GM10248 (cell line): Measurements from ENCODE around the gene ADH7.

Source experiments
- CTCF ChIA-PET: fragments of 300-600 bp; sonication (Branson Sonifier 250); formaldehyde crosslinking; extraction: SDS; loops from one replicate; lab custom pipeline; 2021; ENCODE audit warnings: antibody characterized with exemption; lab: Yijun Ruan, JAX
- POLR2A ChIA-PET: fragments of 350-650 bp; sonication (Branson Sonifier 250); formaldehyde crosslinking; extraction: SDS; loops from one replicate; lab custom pipeline; 2020; ENCODE audit warnings: antibody characterized with exemption; lab: Yijun Ruan, JAX
- DNase-seq: peaks from one replicate; pipeline ENCODE4 v3.0.0; 2012; ENCODE audit errors: extremely low spot score
- TF ChIP-seq, protein P1 (sequence below): IDR thresholded peaks from 2 replicates; pipeline ENCODE4 v1.5.1; 2012; ENCODE audit warnings: mild to moderate bottlenecking, low read depth; ENCODE audit errors: extremely low read depth, missing control alignments, control extremely low read depth

ADH7 gene

DNA sequence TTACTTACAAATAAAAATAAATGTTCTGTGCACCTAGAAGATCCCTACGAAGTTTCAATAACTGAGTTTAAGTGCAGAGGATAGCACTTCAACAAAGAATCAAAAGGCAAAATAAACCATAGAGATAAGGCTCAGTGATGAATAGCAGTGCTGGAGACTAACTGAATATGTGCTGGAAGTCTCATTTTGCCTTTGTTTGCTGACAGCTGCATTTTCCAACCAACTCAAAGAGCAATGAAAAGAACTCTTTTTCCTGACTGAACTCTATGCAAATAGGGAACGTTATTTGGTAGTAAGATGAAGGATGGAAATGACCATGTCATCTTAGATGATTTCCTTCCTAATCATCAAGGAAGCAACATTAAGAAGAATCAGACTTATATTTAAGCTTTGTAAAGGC, 32.7 kb upstream of the ADH7 start:
- TF ChIP-seq, protein P1, sequence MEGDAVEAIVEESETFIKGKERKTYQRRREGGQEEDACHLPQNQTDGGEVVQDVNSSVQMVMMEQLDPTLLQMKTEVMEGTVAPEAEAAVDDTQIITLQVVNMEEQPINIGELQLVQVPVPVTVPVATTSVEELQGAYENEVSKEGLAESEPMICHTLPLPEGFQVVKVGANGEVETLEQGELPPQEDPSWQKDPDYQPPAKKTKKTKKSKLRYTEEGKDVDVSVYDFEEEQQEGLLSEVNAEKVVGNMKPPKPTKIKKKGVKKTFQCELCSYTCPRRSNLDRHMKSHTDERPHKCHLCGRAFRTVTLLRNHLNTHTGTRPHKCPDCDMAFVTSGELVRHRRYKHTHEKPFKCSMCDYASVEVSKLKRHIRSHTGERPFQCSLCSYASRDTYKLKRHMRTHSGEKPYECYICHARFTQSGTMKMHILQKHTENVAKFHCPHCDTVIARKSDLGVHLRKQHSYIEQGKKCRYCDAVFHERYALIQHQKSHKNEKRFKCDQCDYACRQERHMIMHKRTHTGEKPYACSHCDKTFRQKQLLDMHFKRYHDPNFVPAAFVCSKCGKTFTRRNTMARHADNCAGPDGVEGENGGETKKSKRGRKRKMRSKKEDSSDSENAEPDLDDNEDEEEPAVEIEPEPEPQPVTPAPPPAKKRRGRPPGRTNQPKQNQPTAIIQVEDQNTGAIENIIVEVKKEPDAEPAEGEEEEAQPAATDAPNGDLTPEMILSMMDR = no peak
- DNase-seq = no peak
- ChIA-PET POLR2A (no interaction called here), CTCF (no interaction called here)

DNA sequence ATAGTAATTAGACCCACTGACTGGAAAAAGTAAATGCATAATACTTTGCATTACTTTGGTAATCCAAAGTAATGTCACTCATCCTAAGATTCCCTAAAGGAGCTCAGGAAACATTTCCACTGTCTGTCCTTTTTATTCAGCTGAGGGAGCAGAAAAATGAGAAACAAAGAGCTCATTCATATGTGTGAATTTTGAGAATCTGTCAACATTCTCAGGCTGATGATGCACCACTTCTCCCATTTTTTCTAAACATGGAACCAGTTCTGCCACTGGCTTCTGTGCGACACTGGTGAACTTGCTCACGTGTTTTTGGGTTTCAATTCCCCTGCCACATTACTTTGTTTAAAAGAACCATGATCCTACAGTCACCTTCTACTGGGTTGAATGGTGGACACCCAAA, 28.4 kb upstream of the ADH7 start:
- ChIA-PET POLR2A (no interaction called here), CTCF (interaction anchor here (0.6 to 2.1 kb wide), 21 partner anchors 8 to 469 kb away, joined by 3 to 8 read pairs (median 5); partner anchors contain the start of genes C4orf17 and METAP1)
- no peak for DNase-seq
- TF ChIP-seq, protein P1 = no peak

DNA sequence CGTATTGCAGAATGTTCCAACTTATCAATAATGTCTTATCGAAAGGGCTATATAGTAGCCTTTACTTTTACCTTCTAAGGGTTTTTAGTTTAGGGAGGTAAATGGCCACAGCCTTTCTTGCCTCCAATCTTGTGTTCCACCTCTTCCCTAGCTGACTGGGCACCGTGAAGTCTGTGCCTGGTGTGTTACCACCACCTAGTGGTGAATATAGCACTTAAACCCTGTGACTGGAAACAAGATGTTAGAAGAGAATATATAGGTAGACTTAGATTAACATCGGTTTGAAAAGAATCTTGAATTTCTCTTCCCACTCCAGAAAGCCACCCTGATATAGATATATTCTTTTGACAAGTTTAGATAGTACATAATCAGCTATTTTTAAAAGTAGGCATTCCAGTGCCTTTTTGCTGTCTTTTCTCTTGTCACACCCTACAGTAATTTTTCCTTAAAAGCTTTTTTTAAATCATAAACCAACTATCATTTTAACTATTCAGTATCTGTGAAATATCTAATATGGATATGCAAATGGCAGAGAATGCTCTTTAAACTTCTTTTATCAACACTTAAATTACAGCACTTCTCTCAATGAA, 27.8 kb upstream of the ADH7 start:
- POLR2A ChIA-PET = no interaction called here
- DNase-seq = peak; percentile 60
- TF ChIP-seq, protein P1 = peak; percentile 69
- CTCF ChIA-PET = interaction anchor here (0.6 to 2.1 kb wide), 23 partner anchors 8 to 468 kb away, joined by 3 to 8 read pairs (median 5); partner anchors contain the start of genes C4orf17 and METAP1

DNA sequence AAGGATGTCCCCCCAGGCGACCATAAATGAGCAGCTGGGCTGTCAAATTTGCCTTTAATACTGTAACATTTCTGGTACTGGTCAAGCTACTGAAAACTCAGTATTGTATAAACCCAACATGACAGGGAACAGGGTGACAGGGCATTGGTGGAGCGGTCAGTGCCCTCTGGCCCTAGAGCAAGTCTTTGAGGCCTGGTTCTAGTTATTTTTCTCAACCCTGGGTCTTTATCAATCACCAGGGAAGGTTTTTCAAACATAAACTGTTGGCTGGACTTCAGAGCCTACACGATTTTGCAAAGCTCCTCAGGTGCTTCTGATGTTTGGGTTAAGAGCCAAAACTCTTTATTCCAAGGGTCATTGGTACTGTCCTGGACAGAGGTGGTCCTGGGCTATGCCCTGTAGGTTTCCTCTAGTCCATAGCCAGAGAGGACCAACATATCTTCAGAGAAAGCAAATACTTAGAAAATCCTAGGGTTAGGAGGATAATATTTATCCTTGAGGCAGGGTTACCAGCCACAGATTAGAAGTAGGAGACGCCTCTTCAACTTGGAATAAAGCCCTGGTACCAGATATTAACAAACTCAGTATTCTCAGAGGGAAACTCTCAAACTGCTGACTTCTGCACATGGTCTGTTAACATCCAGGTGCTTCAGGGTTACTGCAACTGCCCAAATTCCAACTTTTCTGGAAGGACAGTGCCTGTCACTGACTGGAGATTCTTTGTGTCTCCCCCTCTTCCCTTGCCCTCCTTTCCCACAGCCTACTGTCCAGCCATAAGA, 26.7 kb upstream of the ADH7 start:
- ChIA-PET CTCF (interaction anchor here (0.9 to 2.1 kb wide), 8 partner anchors 7 to 467 kb away, joined by 4 to 7 read pairs (median 4); partner anchors contain the start of gene METAP1), POLR2A (no interaction called here)
- no peak for DNase-seq
- TF ChIP-seq, protein P1 = no peak

DNA sequence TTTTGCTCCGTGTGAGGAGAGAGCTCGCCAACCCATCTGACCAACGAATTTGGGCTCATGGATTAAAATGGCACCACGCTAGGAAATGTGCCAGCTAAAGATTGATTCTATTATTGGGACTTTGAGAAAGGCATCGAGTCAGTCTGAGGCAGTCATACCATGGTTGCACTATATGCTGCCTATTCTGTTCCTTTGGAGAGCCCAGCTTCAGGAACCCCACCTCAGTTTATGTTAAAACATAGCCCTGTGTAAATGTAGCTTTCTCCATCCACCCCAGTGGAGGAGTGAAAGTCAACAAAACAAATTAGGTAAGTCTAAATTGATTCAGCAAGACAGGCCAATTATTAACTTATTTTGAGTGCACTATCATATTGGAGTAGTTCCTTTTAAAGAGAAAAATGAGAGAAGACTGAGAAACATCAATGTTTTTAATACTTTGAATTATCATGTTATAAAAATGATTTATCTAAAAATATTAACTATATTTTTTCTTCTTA, 24.5 kb upstream of the ADH7 start:
- ChIA-PET CTCF (interaction anchor here (0.7 to 0.9 kb wide), 2 partner anchors 21 to 464 kb away, joined by 3 read pairs; partner anchors contain the start of gene METAP1), POLR2A (no interaction called here)
- TF ChIP-seq, protein P1 = no peak
- DNase-seq = no peak

DNA sequence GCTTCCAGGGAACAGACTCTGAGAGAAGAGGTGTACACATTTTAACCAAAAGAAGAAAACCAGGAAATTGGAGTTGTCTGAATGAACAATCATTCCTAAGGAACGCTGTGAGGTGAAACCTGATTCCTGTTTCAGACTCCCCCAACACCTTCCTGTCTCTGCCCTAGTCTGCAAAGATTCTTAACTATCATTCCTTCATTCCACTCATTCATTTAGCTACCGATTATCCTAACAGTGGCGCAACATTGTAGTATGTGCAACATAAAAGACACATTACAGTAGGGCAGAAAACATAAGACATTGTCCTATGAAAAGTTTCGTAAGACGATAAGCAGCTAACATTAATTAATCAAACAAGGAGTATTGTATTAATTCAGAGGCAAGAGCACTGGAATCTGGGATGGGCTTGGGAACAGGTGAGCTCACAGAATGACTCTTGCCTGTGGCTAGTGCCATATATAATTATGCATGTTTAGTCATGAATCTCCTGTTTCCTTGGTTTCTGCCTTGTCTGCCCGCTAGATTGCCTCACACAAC, 23.8 kb upstream of the ADH7 start:
- no peak for DNase-seq
- ChIA-PET CTCF (interaction anchor here (0.7 to 0.9 kb wide), 2 partner anchors 22 to 464 kb away, joined by 3 read pairs; partner anchors contain the start of gene METAP1), POLR2A (no interaction called here)
- TF ChIP-seq, protein P1 = no peak
